CD4-positive, alpha-beta T cell treated with Interleukin-4 for 4 hours (primary cell): ENCODE results near the gene DISC1.
"Not testable (repeated sequence)": the region's sequence is repeated elsewhere in the genome, so short reads cannot be mapped to it uniquely, and the experiment has no call there.

ENCODE experiments used
- DNase-seq: peaks from one replicate; pipeline ENCODE4 v3.0.0-alpha.2; 2020

Gene DISC1

GRCh38 chr1:231735941-231736340 lies 109.4 kb downstream of the DISC1 start:
- DNase-seq = no peak

GRCh38 chr1:231736464-231736863 lies 109.9 kb downstream of the DISC1 start:
- DNase-seq = no peak

- no peak for DNase-seq
Observed at GRCh38 chr1:231738554-231738953, 112.0 kb downstream of the DISC1 start.

GRCh38 chr1:231743966-231744365 lies 117.4 kb downstream of the DISC1 start:
- no peak for DNase-seq

- no peak for DNase-seq
Observed at GRCh38 chr1:231748760-231749415, 122.3 kb downstream of the DISC1 start.

GRCh38 chr1:231750296-231750695 lies 123.7 kb downstream of the DISC1 start:
- DNase-seq = no peak

GRCh38 chr1:231750818-231751362 lies 124.3 kb downstream of the DISC1 start:
- DNase-seq = no peak

- no peak for DNase-seq
Observed at GRCh38 chr1:231751415-231751814, 124.8 kb downstream of the DISC1 start.

GRCh38 chr1:231753313-231753712 lies 126.7 kb downstream of the DISC1 start:
- DNase-seq = no peak

- no peak for DNase-seq
Observed at GRCh38 chr1:231757101-231757404, 130.5 kb downstream of the DISC1 start.

GRCh38 chr1:231757759-231758158 lies 131.2 kb downstream of the DISC1 start:
- no peak for DNase-seq

GRCh38 chr1:231761252-231761651 lies 134.7 kb downstream of the DISC1 start:
- DNase-seq = no peak

GRCh38 chr1:231761747-231762541 lies 135.4 kb downstream of the DISC1 start:
- no peak for DNase-seq

GRCh38 chr1:231763456-231763855 lies 136.9 kb downstream of the DISC1 start:
- no peak for DNase-seq

- DNase-seq = not testable (repeated sequence)
Observed at GRCh38 chr1:231765825-231766224, 139.2 kb downstream of the DISC1 start.

- no peak for DNase-seq
Observed at GRCh38 chr1:231767471-231767870, 140.9 kb downstream of the DISC1 start.

- no peak for DNase-seq
Observed at GRCh38 chr1:231768416-231768815, 141.8 kb downstream of the DISC1 start.

GRCh38 chr1:231770506-231771175 lies 144.1 kb downstream of the DISC1 start:
- DNase-seq = no peak

- DNase-seq = no peak
Observed at GRCh38 chr1:231774719-231775335, 148.2 kb downstream of the DISC1 start.

GRCh38 chr1:231776010-231776756 lies 149.6 kb downstream of the DISC1 start:
- DNase-seq = no peak

- no peak for DNase-seq
Observed at GRCh38 chr1:231776757-231777062, 150.1 kb downstream of the DISC1 start.

- DNase-seq = no peak
Observed at GRCh38 chr1:231778009-231778719, 151.6 kb downstream of the DISC1 start.
